Measurements from ENCODE around the gene MAPKAP1. TPM values are rescaled to one million over a fixed set of nuclear protein-coding genes. Genes with fewer than 3 reads are reported as not detected.
A peak's percentile ranks its signal among the peaks of the same experiment; 100 is the strongest.

Gene MAPKAP1
- total RNA-seq, 1 experiment from 2014 or later, result 203 TPM

GRCh38 chr9:125538092-125538473 lies 168.9 kb downstream of the MAPKAP1 start:
- DNase-seq (ENCODE audit: low read depth), result peak; percentile 92

GRCh38 chr9:125537442-125538091 lies 169.4 kb downstream of the MAPKAP1 start:
- no peak for DNase-seq (ENCODE audit: low read depth)

- DNase-seq (ENCODE audit: low read depth), result no peak
Observed at GRCh38 chr9:125536776-125537175, 170.2 kb downstream of the MAPKAP1 start.

- DNase-seq (ENCODE audit: low read depth), result no peak
Observed at GRCh38 chr9:125536167-125536772, 170.7 kb downstream of the MAPKAP1 start.

- no peak for DNase-seq (ENCODE audit: low read depth)
Observed at GRCh38 chr9:125534971-125535701, 171.9 kb downstream of the MAPKAP1 start.

- no peak for DNase-seq (ENCODE audit: low read depth)
Observed at GRCh38 chr9:125532812-125533594, 174.0 kb downstream of the MAPKAP1 start.

- DNase-seq (ENCODE audit: low read depth), result no peak
Observed at GRCh38 chr9:125532412-125532811, 174.6 kb downstream of the MAPKAP1 start.

GRCh38 chr9:125529589-125530515 lies 177.2 kb downstream of the MAPKAP1 start:
- DNase-seq (ENCODE audit: low read depth), result no peak

GRCh38 chr9:125529107-125529506 lies 177.9 kb downstream of the MAPKAP1 start:
- no peak for DNase-seq (ENCODE audit: low read depth)

GRCh38 chr9:125527471-125528002 lies 179.5 kb downstream of the MAPKAP1 start:
- DNase-seq (ENCODE audit: low read depth), result no peak

- no peak for DNase-seq (ENCODE audit: low read depth)
Observed at GRCh38 chr9:125525921-125526631, 180.9 kb downstream of the MAPKAP1 start.

- peak; percentile 34 for DNase-seq (ENCODE audit: low read depth)
Observed at GRCh38 chr9:125524583-125525355, 182.2 kb downstream of the MAPKAP1 start.

GRCh38 chr9:125523681-125524080 lies 183.3 kb downstream of the MAPKAP1 start:
- DNase-seq (ENCODE audit: low read depth), result no peak

GRCh38 chr9:125522328-125522725 lies 184.7 kb downstream of the MAPKAP1 start:
- DNase-seq (ENCODE audit: low read depth), result peak; percentile 63

- DNase-seq (ENCODE audit: low read depth), result peak; percentile 98
Observed at GRCh38 chr9:125521462-125522327, 185.3 kb downstream of the MAPKAP1 start.

- DNase-seq (ENCODE audit: low read depth), result no peak
Observed at GRCh38 chr9:125519734-125520133, 187.3 kb downstream of the MAPKAP1 start.

GRCh38 chr9:125517577-125517976 lies 189.4 kb downstream of the MAPKAP1 start:
- DNase-seq (ENCODE audit: low read depth), result no peak

All from HT1080 (cell line).